H9 (cell line): ENCODE results near the gene RAI14. TPM values are rescaled to one million over a fixed set of nuclear protein-coding genes. Genes with fewer than 3 reads are reported as not detected.

Experiments used
- DNase-seq: peaks from one replicate; pipeline ENCODE4 v3.0.0-alpha.2; 2017
- H2AFZ ChIP-seq: one replicate; pipeline ENCODE4 v1.6.1; 2013; ENCODE audit warnings: mild to moderate bottlenecking, low read length, control low read depth, moderate library complexity
- H2AK5ac ChIP-seq: 2 replicates; pipeline ENCODE4 v1.6.1; 2013; ENCODE audit warnings: low read length, control low read depth, mixed read lengths; ENCODE audit not compliant: insufficient read length
- H2BK120ac ChIP-seq: one replicate; pipeline ENCODE4 v1.6.1; 2013; ENCODE audit warnings: low read depth, mild to moderate bottlenecking, low read length, control low read depth, inconsistent platforms; ENCODE audit not compliant: poor library complexity, severe bottlenecking
- H2BK12ac ChIP-seq: 2 replicates; pipeline ENCODE4 v1.6.1; 2013; ENCODE audit warnings: low read length, control low read depth, mixed read lengths, low read depth; ENCODE audit not compliant: insufficient read length
- H2BK15ac ChIP-seq: 2 replicates; pipeline ENCODE4 v1.6.1; 2013; ENCODE audit warnings: low read depth, low read length, control low read depth
- H2BK20ac ChIP-seq: one replicate; pipeline ENCODE4 v1.6.1; 2013; ENCODE audit warnings: low read depth, mild to moderate bottlenecking, low read length, control low read depth, inconsistent platforms; ENCODE audit not compliant: poor library complexity, severe bottlenecking
- H2BK5ac ChIP-seq: 2 replicates; pipeline ENCODE4 v1.6.1; 2013; ENCODE audit warnings: low read length, control low read depth, mixed read lengths; ENCODE audit not compliant: insufficient read length
- H3K14ac ChIP-seq: 2 replicates; pipeline ENCODE4 v1.6.1; 2013; ENCODE audit warnings: low read length, control low read depth; ENCODE audit not compliant: insufficient read depth
- H3K18ac ChIP-seq: 2 replicates; pipeline ENCODE4 v1.6.1; 2013; ENCODE audit warnings: low read depth, mild to moderate bottlenecking, mixed read lengths, low read length, control low read depth; ENCODE audit not compliant: insufficient read length
- H3K23ac ChIP-seq: 2 replicates; pipeline ENCODE4 v1.6.1; 2013; ENCODE audit warnings: low read length, control low read depth, mixed read lengths, low read depth; ENCODE audit not compliant: insufficient read length
- H3K23me2 ChIP-seq: 2 replicates; pipeline ENCODE4 v1.6.1; 2013; ENCODE audit warnings: low read depth, mild to moderate bottlenecking, mixed read lengths, low read length, control low read depth; ENCODE audit not compliant: insufficient read length, poor library complexity, severe bottlenecking
- H3K27ac ChIP-seq: 2 replicates; pipeline ENCODE4 v1.5.1; 2013; ENCODE audit warnings: low read length, control low read depth, mixed read lengths, low read depth; ENCODE audit not compliant: insufficient read length
- H3K27me3 ChIP-seq: 2 replicates; pipeline ENCODE4 v1.6.1; 2013; ENCODE audit warnings: low read length, control low read depth, inconsistent platforms; ENCODE audit not compliant: insufficient read depth
- H3K4ac ChIP-seq: 2 replicates; pipeline ENCODE4 v1.6.1; 2013; ENCODE audit warnings: low read depth, mild to moderate bottlenecking, control low read depth, inconsistent platforms, low read length, moderate library complexity
- H3K4me1 ChIP-seq: 2 replicates; pipeline ENCODE4 v1.6.1; 2013; ENCODE audit warnings: low read length, control low read depth, inconsistent platforms; ENCODE audit not compliant: insufficient read depth
- H3K4me2 ChIP-seq: 2 replicates; pipeline ENCODE4 v1.6.1; 2013; ENCODE audit warnings: low read length, control low read depth, mixed read lengths; ENCODE audit not compliant: insufficient read length, insufficient read depth
- H3K56ac ChIP-seq: 2 replicates; pipeline ENCODE4 v1.6.1; 2013; ENCODE audit warnings: low read depth, mild to moderate bottlenecking, mixed read lengths, low read length, control low read depth; ENCODE audit not compliant: insufficient read length
- H3K79me1 ChIP-seq: 2 replicates; pipeline ENCODE4 v1.6.1; 2013; ENCODE audit warnings: low read depth, mild to moderate bottlenecking, moderate library complexity, low read length, control low read depth, inconsistent platforms; ENCODE audit not compliant: insufficient read depth, poor library complexity, severe bottlenecking
- H3K79me2 ChIP-seq: 2 replicates; pipeline ENCODE4 v1.6.1; 2013; ENCODE audit warnings: low read length, control low read depth, inconsistent platforms; ENCODE audit not compliant: insufficient read depth
- H3K9ac ChIP-seq: 2 replicates; pipeline ENCODE4 v1.6.1; 2013; ENCODE audit warnings: low read length, control low read depth, mixed read lengths; ENCODE audit not compliant: insufficient read length; ENCODE audit errors: extremely low read depth
- H3K9me3 ChIP-seq: one replicate; pipeline ENCODE4 v1.6.1; 2013; ENCODE audit warnings: low read depth, low read length, inconsistent platforms; ENCODE audit not compliant: control insufficient read depth
- H3T11ph ChIP-seq: one replicate; pipeline ENCODE4 v1.6.1; 2013; ENCODE audit warnings: mild to moderate bottlenecking, low read length, control low read depth, inconsistent platforms
- H4K20me1 ChIP-seq: one replicate; pipeline ENCODE4 v1.6.1; 2013; ENCODE audit not compliant: control insufficient read depth, insufficient read length, insufficient read depth
- H4K5ac ChIP-seq: 2 replicates; pipeline ENCODE4 v1.6.1; 2013; ENCODE audit warnings: low read depth, mild to moderate bottlenecking, mixed read lengths, low read length, control low read depth; ENCODE audit not compliant: insufficient read length
- H4K8ac ChIP-seq: replicated peaks from 2 replicates; pipeline ENCODE4 v1.6.1; 2013; ENCODE audit warnings: low read length, control low read depth, mixed read lengths, low read depth; ENCODE audit not compliant: insufficient read length
- H4K91ac ChIP-seq: 2 replicates; pipeline ENCODE4 v1.6.1; 2013; ENCODE audit warnings: low read depth, mild to moderate bottlenecking, moderate library complexity, mixed read lengths, low read length, control low read depth; ENCODE audit not compliant: insufficient read length
- H3K27ac Mint-ChIP-seq, 3 experiments: 2 replicates in 2 of 3; 3 replicates in 1 of 3; pipeline ENCODE4 v1.8.0; 2020 to 2021; ENCODE audit warnings: mixed read lengths in 3 of 3, mild to moderate bottlenecking in 1 of 3, moderate library complexity in 1 of 3
- H3K27me3 Mint-ChIP-seq: 2 replicates; pipeline ENCODE4 v1.8.0; 2021; ENCODE audit warnings: low read depth, mild to moderate bottlenecking, moderate library complexity, mixed read lengths
- H3K36me3 Mint-ChIP-seq, 3 experiments: 2 replicates in 2 of 3; 3 replicates in 1 of 3; pipeline ENCODE4 v1.8.0; 2020 to 2021; ENCODE audit warnings: low read depth in 3 of 3, mixed read lengths in 3 of 3; ENCODE audit not compliant: insufficient read depth in 1 of 3
- H3K4me1 Mint-ChIP-seq, 2 experiments: 2 replicates each; pipeline ENCODE4 v1.8.0; 2020; ENCODE audit warnings: mixed read lengths in 2 of 2
- H3K4me3 Mint-ChIP-seq, 2 experiments: 2 replicates in 1 of 2; 3 replicates in 1 of 2; pipeline ENCODE4 v1.8.0; 2020 to 2021; ENCODE audit warnings: mild to moderate bottlenecking in 2 of 2, mixed read lengths in 2 of 2, moderate library complexity in 1 of 2
- H3K9me3 Mint-ChIP-seq, 2 experiments: 2 replicates in 1 of 2; 3 replicates in 1 of 2; pipeline ENCODE4 v1.8.0; 2020; ENCODE audit warnings: mild to moderate bottlenecking in 2 of 2, mixed read lengths in 2 of 2, moderate library complexity in 1 of 2
- CTCF ChIP-seq: fragments of 200-600 bp; sonication (generic); conservative IDR thresholded peaks from 3 replicates; pipeline ENCODE4 v1.8.0; 2021; ENCODE audit warnings: antibody characterized with exemption, mild to moderate bottlenecking
- WGBS: extraction: QIAGEN DNeasy Blood & Tissue Kit; methylation state at CpG from one replicate; pipeline ENCODE4 v1.1.7; 2013; ENCODE audit warnings: missing lambda C conversion rate, low lambda C conversion rate, mixed read lengths; ENCODE audit not compliant: insufficient read length; ENCODE audit errors: extremely low coverage; 5-methylcytosine and 5-hydroxymethylcytosine counted together
- total RNA-seq: library from RNA; stranded (reverse); gene quantifications from 2 replicates; pipeline ENCODE4 v1.2.1, GENCODE V29; 2021

The RAI14 gene
- total RNA-seq, 1 experiment from 2014 or later: 127 TPM

- Histone ChIP-seq H3K23ac (no peak overlapping the region), H3K9me3 (peaks cover 8% of the 10 kb centered on the region), H4K8ac (no peak overlapping the region), H3K79me2 (no peaks in the 10 kb centered on the region), H2AFZ (no peak overlapping the region), H3K27me3 (no peaks in the 10 kb centered on the region), H3K56ac (no peak overlapping the region), H3K4me1 (no peaks in the 10 kb centered on the region), H3K9ac (no peak overlapping the region), H3K18ac (no peak overlapping the region), H4K5ac (no peak overlapping the region), H3K79me1 (no peaks in the 10 kb centered on the region), H4K20me1 (no peaks in the 10 kb centered on the region), H2BK120ac (no peak overlapping the region), H4K91ac (no peak overlapping the region), H2AK5ac (no peak overlapping the region), H2BK5ac (no peak overlapping the region), H3T11ph (no peak overlapping the region), H3K27ac (no peak overlapping the region), H3K4ac (no peak overlapping the region), H2BK20ac (no peak overlapping the region), H3K14ac (no peak overlapping the region), H2BK15ac (no peak overlapping the region), H3K23me2 (no peaks in the 10 kb centered on the region), H3K4me2 (no peak overlapping the region), H2BK12ac (no peak overlapping the region)
- Mint-ChIP-seq H3K4me1 (peaks cover 3 to 5% of the 10 kb centered on the region in 2 experiments; a peak in 3 of 4 replicates), H3K9me3 (peaks cover 14% of the 10 kb centered on the region in 2 experiments), H3K36me3 (peaks cover 3 to 14% (median 4%) of the 10 kb centered on the region in 3 experiments; a peak in 5 of 7 replicates), H3K27ac (no peak overlapping the region), H3K4me3 (no peak overlapping the region), H3K27me3 (no peaks in the 10 kb centered on the region; the same call in 1 of the 2 replicates)
- no peak for DNase-seq
- no peak for TF ChIP-seq CTCF
- no CpG with 5 or more reads among the region's 5 CpGs for WGBS
These were observed 29.4 kb upstream of the RAI14 start for GRCh38 chr5:34626751-34627150.
